ENCODE results near the gene RGS4. TPM values are rescaled to one million over a fixed set of nuclear protein-coding genes. Genes with fewer than 3 reads are reported as not detected.

RGS4 gene
- total RNA-seq, 1 donor from 2014 or later, result 0.43 TPM

DNA sequence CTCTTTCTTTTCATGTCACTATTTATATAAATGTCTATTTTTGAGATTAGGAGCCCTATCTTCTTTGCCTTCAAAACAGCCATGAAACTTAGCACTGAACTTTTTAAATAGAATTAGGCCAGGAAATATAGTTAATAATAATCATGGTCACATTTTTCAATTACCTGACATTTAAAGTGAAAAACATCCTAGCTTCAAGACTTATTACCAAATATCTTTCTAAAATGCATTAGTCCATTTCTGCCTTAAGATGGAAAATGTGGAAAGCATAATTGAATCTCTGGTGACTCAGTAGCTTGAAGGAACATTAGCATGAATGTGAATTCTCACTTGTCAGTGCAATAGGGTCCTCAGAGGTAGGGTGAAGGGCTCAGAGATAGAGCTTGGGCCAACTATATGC, 18.7 kb upstream of the RGS4 start:
- no peaks in the 10 kb centered on the region for H3K4me1 ChIP-seq
- no peak overlapping the region for H3K4me3 Mint-ChIP-seq
- no peaks in the 10 kb centered on the region for H3K27me3 Mint-ChIP-seq (ENCODE audit: insufficient read depth, low read depth)
- no peak for DNase-seq (ENCODE audit: low spot score)
- no peaks in the 10 kb centered on the region for H3K79me2 ChIP-seq (ENCODE audit: low read depth)
- H3K27ac ChIP-seq, result no peak overlapping the region
- H3K9me3 ChIP-seq (ENCODE audit: low read depth), result no peaks in the 10 kb centered on the region
- H4K20me1 ChIP-seq (ENCODE audit: low read depth), result no peaks in the 10 kb centered on the region
- no peak overlapping the region for H3K27ac Mint-ChIP-seq
- peaks cover 15% of the 10 kb centered on the region for H3K4me1 Mint-ChIP-seq
- H3F3A ChIP-seq (ENCODE audit: low read depth), result no peaks in the 10 kb centered on the region
- no peak overlapping the region for H2AFZ ChIP-seq (replicated peaks)
- H3K4me2 ChIP-seq, result no peak overlapping the region
- no peaks in the 10 kb centered on the region for H3K36me3 ChIP-seq
- no peaks in the 10 kb centered on the region for H3K9me3 Mint-ChIP-seq
- no peaks in the 10 kb centered on the region for H3K36me3 Mint-ChIP-seq
- H3K27me3 ChIP-seq, result no peaks in the 10 kb centered on the region
- no peak overlapping the region for H3K4me3 ChIP-seq
- H3K9ac ChIP-seq, result no peak overlapping the region
- no peak for TF ChIP-seq EZH2 (IDR thresholded peaks at IDR 0.05)
- TF ChIP-seq, protein P1, sequence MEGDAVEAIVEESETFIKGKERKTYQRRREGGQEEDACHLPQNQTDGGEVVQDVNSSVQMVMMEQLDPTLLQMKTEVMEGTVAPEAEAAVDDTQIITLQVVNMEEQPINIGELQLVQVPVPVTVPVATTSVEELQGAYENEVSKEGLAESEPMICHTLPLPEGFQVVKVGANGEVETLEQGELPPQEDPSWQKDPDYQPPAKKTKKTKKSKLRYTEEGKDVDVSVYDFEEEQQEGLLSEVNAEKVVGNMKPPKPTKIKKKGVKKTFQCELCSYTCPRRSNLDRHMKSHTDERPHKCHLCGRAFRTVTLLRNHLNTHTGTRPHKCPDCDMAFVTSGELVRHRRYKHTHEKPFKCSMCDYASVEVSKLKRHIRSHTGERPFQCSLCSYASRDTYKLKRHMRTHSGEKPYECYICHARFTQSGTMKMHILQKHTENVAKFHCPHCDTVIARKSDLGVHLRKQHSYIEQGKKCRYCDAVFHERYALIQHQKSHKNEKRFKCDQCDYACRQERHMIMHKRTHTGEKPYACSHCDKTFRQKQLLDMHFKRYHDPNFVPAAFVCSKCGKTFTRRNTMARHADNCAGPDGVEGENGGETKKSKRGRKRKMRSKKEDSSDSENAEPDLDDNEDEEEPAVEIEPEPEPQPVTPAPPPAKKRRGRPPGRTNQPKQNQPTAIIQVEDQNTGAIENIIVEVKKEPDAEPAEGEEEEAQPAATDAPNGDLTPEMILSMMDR (IDR thresholded peaks at IDR 0.05), result no peak
- TF ChIP-seq EZH2phosphoT487 (IDR thresholded peaks at IDR 0.05), result no peak

DNA sequence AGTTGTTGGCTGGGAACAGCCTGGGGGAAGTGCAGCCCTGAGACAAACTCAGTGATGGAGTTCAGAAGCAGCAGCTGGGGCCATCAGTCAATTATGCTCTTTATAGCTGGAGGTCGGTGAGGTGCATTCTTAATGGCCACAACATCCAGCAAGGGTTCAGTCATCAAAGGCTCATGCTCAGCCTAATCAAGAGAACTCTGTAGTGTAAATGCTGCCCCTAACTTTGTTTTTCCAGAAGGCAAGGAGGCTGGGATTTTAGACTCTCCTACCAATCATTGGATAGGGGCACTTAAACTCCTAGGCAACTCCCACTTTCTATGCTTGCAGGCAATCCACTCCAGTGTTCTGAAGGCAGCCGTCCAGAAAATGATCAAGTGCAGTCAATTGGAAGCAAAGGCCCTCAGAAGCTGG, 15.0 kb upstream of the RGS4 start:
- no peaks in the 10 kb centered on the region for H3K9me3 Mint-ChIP-seq
- Histone ChIP-seq H3K36me3 (no peaks in the 10 kb centered on the region), H4K20me1 (ENCODE audit: low read depth) (no peaks in the 10 kb centered on the region), H3K27ac (no peak overlapping the region), H3K79me2 (ENCODE audit: low read depth) (no peaks in the 10 kb centered on the region), H3K4me1 (no peaks in the 10 kb centered on the region), H3K9me3 (ENCODE audit: low read depth) (no peaks in the 10 kb centered on the region), H2AFZ (replicated peaks) (no peak overlapping the region), H3K9ac (no peak overlapping the region), H3F3A (ENCODE audit: low read depth) (no peaks in the 10 kb centered on the region), H3K27me3 (no peaks in the 10 kb centered on the region), H3K4me2 (no peak overlapping the region), H3K4me3 (no peak overlapping the region)
- TF ChIP-seq, protein P1 (IDR thresholded peaks at IDR 0.05), result no peak
- no peak for TF ChIP-seq EZH2 (IDR thresholded peaks at IDR 0.05)
- TF ChIP-seq EZH2phosphoT487 (IDR thresholded peaks at IDR 0.05), result no peak
- peaks cover 18% of the 10 kb centered on the region for H3K4me1 Mint-ChIP-seq
- no peaks in the 10 kb centered on the region for H3K36me3 Mint-ChIP-seq
- H3K27me3 Mint-ChIP-seq (ENCODE audit: insufficient read depth, low read depth), result no peaks in the 10 kb centered on the region
- DNase-seq (ENCODE audit: low spot score), result peak; percentile 9
- H3K4me3 Mint-ChIP-seq, result no peak overlapping the region
- peak overlapping the region; percentile 68 for H3K27ac Mint-ChIP-seq

DNA sequence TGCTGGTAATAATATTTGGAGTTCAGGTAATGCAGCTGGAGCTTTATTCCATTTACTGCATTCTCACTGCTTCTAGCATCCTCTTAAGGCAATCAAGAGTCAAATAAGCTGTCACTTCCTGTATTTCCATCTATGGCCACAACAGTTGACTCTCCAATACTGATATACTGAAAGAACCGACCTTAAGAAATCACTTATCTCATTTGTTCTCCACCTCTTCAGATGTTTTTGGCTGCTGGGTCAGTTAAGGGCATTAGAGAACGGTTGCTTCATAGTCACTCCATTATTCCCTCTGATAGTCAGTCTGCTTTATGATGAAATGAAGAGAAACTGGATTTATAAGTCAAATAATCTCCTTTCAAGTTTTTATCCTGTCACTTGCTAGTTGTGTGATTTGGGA, 14.2 kb upstream of the RGS4 start:
- Mint-ChIP-seq H3K4me1 (peaks cover 18% of the 10 kb centered on the region), H3K36me3 (no peaks in the 10 kb centered on the region), H3K27ac (no peak overlapping the region), H3K4me3 (no peak overlapping the region), H3K27me3 (ENCODE audit: insufficient read depth, low read depth) (no peaks in the 10 kb centered on the region), H3K9me3 (no peaks in the 10 kb centered on the region)
- Histone ChIP-seq H3K36me3 (no peaks in the 10 kb centered on the region), H3K27ac (no peak overlapping the region), H3K4me3 (no peak overlapping the region), H3K9ac (no peak overlapping the region), H3K9me3 (ENCODE audit: low read depth) (no peaks in the 10 kb centered on the region), H3K4me1 (no peaks in the 10 kb centered on the region), H4K20me1 (ENCODE audit: low read depth) (no peaks in the 10 kb centered on the region), H3K79me2 (ENCODE audit: low read depth) (no peaks in the 10 kb centered on the region), H3K4me2 (no peak overlapping the region), H2AFZ (replicated peaks) (no peak overlapping the region), H3K27me3 (no peaks in the 10 kb centered on the region), H3F3A (ENCODE audit: low read depth) (no peaks in the 10 kb centered on the region)
- TF ChIP-seq, protein P1 (IDR thresholded peaks at IDR 0.05), result no peak
- TF ChIP-seq EZH2 (IDR thresholded peaks at IDR 0.05) (no peak), EZH2phosphoT487 (IDR thresholded peaks at IDR 0.05) (no peak)
- no peak for DNase-seq (ENCODE audit: low spot score)

Data from neural progenitor cell (in vitro differentiated cells).